Tongue (tissue), 2 donors: ENCODE data around the gene KYAT1. TPM values are rescaled to one million over a fixed set of nuclear protein-coding genes. Genes with fewer than 3 reads are reported as not detected.
A peak's percentile ranks its signal among the peaks of the same experiment; 100 is the strongest.

Source experiments
- DNase-seq: peaks from one replicate; pipeline ENCODE4 v3.0.0-alpha.2; 2015
- total RNA-seq: library from RNA; depleted of rRNA; stranded (reverse); fragments of >200 nt; gene quantifications from one replicate; pipeline ENCODE4 v1.2.3, GENCODE V29; 2014

Gene KYAT1
- total RNA-seq, 1 donor from 2014 or later = 7.3 TPM

GRCh38 chr9:128838338-128838737 is 43.4 kb downstream of the KYAT1 start:
- DNase-seq = no peak

- no peak for DNase-seq
Measured at GRCh38 chr9:128836509-128837145, 45.1 kb downstream of the KYAT1 start.

GRCh38 chr9:128835246-128836210 is 46.2 kb downstream of the KYAT1 start:
- DNase-seq = no peak

- no peak for DNase-seq
Measured at GRCh38 chr9:128833696-128834095, 48.1 kb downstream of the KYAT1 start.

GRCh38 chr9:128829477-128830251 is 52.1 kb downstream of the KYAT1 start, which contains the start of gene SPOUT1:
Gene SPOUT1, minus strand, starts transcription at chr9:128829794. Its CDS starts 14 bp downstream, at chr9:128829780.
- peak; percentile 97 for DNase-seq

- no peak for DNase-seq
Measured at GRCh38 chr9:128828719-128829452, 52.9 kb downstream of the KYAT1 start.

GRCh38 chr9:128828267-128828666 is 53.5 kb downstream of the KYAT1 start:
- no peak for DNase-seq

- DNase-seq = no peak
Measured at GRCh38 chr9:128825923-128826700, 55.6 kb downstream of the KYAT1 start.

GRCh38 chr9:128824911-128825310 is 56.8 kb downstream of the KYAT1 start:
- no peak for DNase-seq

- no peak for DNase-seq
Measured at GRCh38 chr9:128823903-128824406, 57.8 kb downstream of the KYAT1 start.

- DNase-seq = no peak
Measured at GRCh38 chr9:128823362-128823902, 58.3 kb downstream of the KYAT1 start.

- DNase-seq = no peak
Measured at GRCh38 chr9:128822407-128823042, 59.2 kb downstream of the KYAT1 start.

- no peak for DNase-seq
Measured at GRCh38 chr9:128821584-128822406, 60.0 kb downstream of the KYAT1 start.

GRCh38 chr9:128820665-128821583 is 60.8 kb downstream of the KYAT1 start:
- DNase-seq = no peak

- DNase-seq = peak; percentile 64
Measured at GRCh38 chr9:128819716-128820664, 61.8 kb downstream of the KYAT1 start.

- DNase-seq = peak; percentile 60
Measured at GRCh38 chr9:128818839-128819715, 62.7 kb downstream of the KYAT1 start.
